Ovary (tissue), 3 donors: Measurements from ENCODE around the gene SULF2.

Source experiments
- EP300 ChIP-seq: sonication (generic); formaldehyde crosslinking; IDR thresholded peaks from one replicate; pipeline ENCODE4 v1.6.1; 2017; ENCODE audit warnings: antibody characterized with exemption
- POLR2A ChIP-seq: fragments of 450-650 bp; IDR thresholded peaks from one replicate; pipeline ENCODE4 v1.6.1; 2017; ENCODE audit warnings: antibody characterized with exemption, mild to moderate bottlenecking, moderate library complexity
- TF ChIP-seq, protein P1 (sequence below), 3 donors: fragments of 450-650 bp in 2 of 3; fragments of 200-600 bp in 1 of 3; IDR thresholded peaks; one replicate each; pipeline versions ENCODE4 v1.5.1 to v1.8.0; 2016 to 2022; ENCODE audit warnings: antibody characterized with exemption in 3 of 3, mild to moderate bottlenecking in 1 of 3
- donor health status: DM: no; HTN: no; CAD: no.

DNA sequence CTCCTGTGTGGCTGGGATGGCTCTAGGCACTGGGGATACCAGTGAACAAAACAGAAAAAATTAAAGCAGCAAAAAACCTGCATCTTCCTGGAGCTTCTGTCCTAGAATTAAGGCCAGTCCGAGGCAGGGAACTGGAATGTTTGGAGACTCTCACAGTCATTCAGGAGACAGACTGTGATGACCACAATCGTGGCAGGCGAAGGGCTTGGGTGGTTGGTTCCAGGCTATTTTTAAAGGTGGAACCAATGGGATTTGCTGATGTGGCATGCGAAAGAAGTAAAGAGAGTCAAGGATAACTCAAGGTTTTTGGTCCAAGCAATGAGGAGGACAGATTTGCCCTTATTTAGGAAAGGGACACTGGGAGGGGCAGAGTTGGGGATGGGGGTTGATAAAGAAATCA is 66.9 kb downstream of the SULF2 start:
- TF ChIP-seq, protein P1, sequence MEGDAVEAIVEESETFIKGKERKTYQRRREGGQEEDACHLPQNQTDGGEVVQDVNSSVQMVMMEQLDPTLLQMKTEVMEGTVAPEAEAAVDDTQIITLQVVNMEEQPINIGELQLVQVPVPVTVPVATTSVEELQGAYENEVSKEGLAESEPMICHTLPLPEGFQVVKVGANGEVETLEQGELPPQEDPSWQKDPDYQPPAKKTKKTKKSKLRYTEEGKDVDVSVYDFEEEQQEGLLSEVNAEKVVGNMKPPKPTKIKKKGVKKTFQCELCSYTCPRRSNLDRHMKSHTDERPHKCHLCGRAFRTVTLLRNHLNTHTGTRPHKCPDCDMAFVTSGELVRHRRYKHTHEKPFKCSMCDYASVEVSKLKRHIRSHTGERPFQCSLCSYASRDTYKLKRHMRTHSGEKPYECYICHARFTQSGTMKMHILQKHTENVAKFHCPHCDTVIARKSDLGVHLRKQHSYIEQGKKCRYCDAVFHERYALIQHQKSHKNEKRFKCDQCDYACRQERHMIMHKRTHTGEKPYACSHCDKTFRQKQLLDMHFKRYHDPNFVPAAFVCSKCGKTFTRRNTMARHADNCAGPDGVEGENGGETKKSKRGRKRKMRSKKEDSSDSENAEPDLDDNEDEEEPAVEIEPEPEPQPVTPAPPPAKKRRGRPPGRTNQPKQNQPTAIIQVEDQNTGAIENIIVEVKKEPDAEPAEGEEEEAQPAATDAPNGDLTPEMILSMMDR (IDR thresholded peaks at IDR 0.05) = no peak
- TF ChIP-seq POLR2A = no peak
- no peak for TF ChIP-seq EP300
